22Rv1 (cell line): Measurements from ENCODE around the gene ALDH1B1.

Experiments used
- H3K27ac ChIP-seq: fragments of 450-650 bp; 2 replicates; pipeline ENCODE4 v1.5.1; 2017
- CTCF ChIP-seq: fragments of 450-650 bp; IDR thresholded peaks from 2 replicates; pipeline ENCODE4 v1.5.1; 2017; ENCODE audit warnings: mild to moderate bottlenecking
- ZFX ChIP-seq: fragments of 450-650 bp; IDR thresholded peaks from 2 replicates; pipeline ENCODE4 v1.6.1; 2017; ENCODE audit warnings: antibody characterized with exemption, borderline replicate concordance

Gene ALDH1B1

DNA sequence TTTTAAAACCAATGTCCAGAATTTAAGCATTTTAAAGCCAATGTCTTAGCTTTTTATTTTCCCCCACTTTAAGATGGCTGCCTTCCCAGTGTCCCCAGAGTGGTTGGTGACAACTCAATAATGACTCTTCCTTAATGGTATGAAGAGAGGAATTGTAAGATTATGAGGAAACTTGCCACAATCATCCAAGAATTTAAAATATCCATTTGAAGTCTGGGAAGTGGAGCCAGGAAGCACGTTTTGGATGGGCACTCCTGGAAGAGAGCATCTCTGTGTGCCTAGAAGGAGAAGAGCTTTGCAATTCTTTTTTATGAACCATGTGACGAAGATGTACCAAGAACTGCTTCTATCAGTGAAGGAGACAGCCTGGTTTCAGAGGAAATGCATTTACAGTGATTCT lies 43.0 kb downstream of the ALDH1B1 start:
- TF ChIP-seq CTCF (no peak), ZFX (no peak)
- H3K27ac ChIP-seq: no peak overlapping the region

GRCh38 chr9:38436708-38437107 lies 44.2 kb downstream of the ALDH1B1 start:
- TF ChIP-seq ZFX: no peak
- TF ChIP-seq CTCF: no peak
- H3K27ac ChIP-seq: peak overlapping the region; percentile 64

GRCh38 chr9:38437193-38437823 lies 44.8 kb downstream of the ALDH1B1 start:
- TF ChIP-seq CTCF (no peak), ZFX (no peak)
- peak overlapping the region; percentile 64 for H3K27ac ChIP-seq

GRCh38 chr9:38439291-38439915 lies 46.9 kb downstream of the ALDH1B1 start:
- TF ChIP-seq CTCF: no peak
- no peak for TF ChIP-seq ZFX

DNA sequence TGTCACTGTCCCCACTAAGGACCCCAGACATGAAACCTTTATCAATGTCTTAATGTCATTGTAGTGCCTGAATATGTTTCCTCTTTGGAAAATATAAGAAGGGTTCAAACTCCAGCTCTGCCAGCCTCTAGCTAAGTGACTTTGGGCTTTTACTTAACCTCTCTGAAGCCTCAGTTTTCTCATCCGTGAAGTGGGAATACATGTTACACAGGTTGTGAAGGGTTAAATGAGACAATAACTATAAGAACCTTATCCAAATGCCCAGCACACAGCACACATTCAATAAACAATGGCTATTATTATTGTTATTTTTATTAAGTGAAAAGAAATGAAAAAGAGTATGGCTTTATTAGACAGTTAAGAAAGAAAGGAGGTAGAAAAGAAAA lies 47.4 kb downstream of the ALDH1B1 start:
- TF ChIP-seq ZFX (no peak), CTCF (no peak)
- no peak overlapping the region for H3K27ac ChIP-seq

More at GRCh38 chr9:38439291-38439915, 46.9 kb downstream of the ALDH1B1 start:
- no peak overlapping the region for H3K27ac ChIP-seq

DNA sequence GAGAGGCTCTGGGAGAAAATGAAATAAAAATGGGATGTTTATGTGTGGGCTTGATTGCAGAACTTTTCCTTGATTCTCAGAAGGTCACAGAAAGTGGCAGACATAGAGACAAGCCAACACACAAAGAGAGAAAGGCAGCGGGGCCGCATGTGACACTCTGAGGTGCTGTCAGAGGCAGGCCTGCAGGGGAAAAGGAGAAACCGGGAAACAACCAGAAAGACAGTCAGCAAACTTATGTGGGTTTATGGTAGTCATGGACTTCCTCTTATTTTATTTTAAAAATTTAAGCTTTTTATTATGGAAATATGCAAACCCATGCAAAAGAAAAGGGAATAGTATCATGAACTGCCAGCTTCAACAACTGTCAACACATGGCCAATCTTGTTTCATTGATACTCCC lies 48.0 kb downstream of the ALDH1B1 start:
- no peak overlapping the region for H3K27ac ChIP-seq
- TF ChIP-seq ZFX (no peak), CTCF (no peak)

GRCh38 chr9:38441347-38442085 lies 49.0 kb downstream of the ALDH1B1 start:
- no peak for TF ChIP-seq ZFX
- TF ChIP-seq CTCF: no peak
- H3K27ac ChIP-seq: no peak overlapping the region
